ENCODE measurements around the gene NCKAP5. TPM values are rescaled to one million over a fixed set of nuclear protein-coding genes. Genes with fewer than 3 reads are reported as not detected.

NCKAP5 gene
- total RNA-seq, 1 donor from 2014 or later, result 3.9 TPM

- no peak for DNase-seq (ENCODE audit: low spot score)
Observed at GRCh38 chr2:132883430-132883829, 684.8 kb downstream of the NCKAP5 start.

GRCh38 chr2:132881546-132881945, 686.7 kb downstream of the NCKAP5 start:
- DNase-seq (ENCODE audit: low spot score), result no peak

GRCh38 chr2:132877923-132878322, 690.3 kb downstream of the NCKAP5 start:
- DNase-seq (ENCODE audit: low spot score), result no peak

GRCh38 chr2:132876745-132877391, 691.4 kb downstream of the NCKAP5 start:
- DNase-seq (ENCODE audit: low spot score), result no peak

GRCh38 chr2:132875193-132875592, 693.1 kb downstream of the NCKAP5 start:
- DNase-seq (ENCODE audit: low spot score), result no peak

- DNase-seq (ENCODE audit: low spot score), result no peak
Observed at GRCh38 chr2:132873738-132874137, 694.5 kb downstream of the NCKAP5 start.

- no peak for DNase-seq (ENCODE audit: low spot score)
Observed at GRCh38 chr2:132871831-132872230, 696.4 kb downstream of the NCKAP5 start.

GRCh38 chr2:132863961-132864360, 704.3 kb downstream of the NCKAP5 start:
- no peak for DNase-seq (ENCODE audit: low spot score)

GRCh38 chr2:132860220-132860619, 708.0 kb downstream of the NCKAP5 start:
- DNase-seq (ENCODE audit: low spot score), result no peak

GRCh38 chr2:132859590-132859989, 708.7 kb downstream of the NCKAP5 start:
- no peak for DNase-seq (ENCODE audit: low spot score)

GRCh38 chr2:132857319-132857718, 710.9 kb downstream of the NCKAP5 start:
- no peak for DNase-seq (ENCODE audit: low spot score)

- DNase-seq (ENCODE audit: low spot score), result no peak
Observed at GRCh38 chr2:132850688-132851087, 717.6 kb downstream of the NCKAP5 start.

- DNase-seq (ENCODE audit: low spot score), result no peak
Observed at GRCh38 chr2:132849118-132849517, 719.1 kb downstream of the NCKAP5 start.

GRCh38 chr2:132845339-132845738, 722.9 kb downstream of the NCKAP5 start:
- no peak for DNase-seq (ENCODE audit: low spot score)

- DNase-seq (ENCODE audit: low spot score), result no peak
Observed at GRCh38 chr2:132844585-132844984, 723.7 kb downstream of the NCKAP5 start.

- DNase-seq (ENCODE audit: low spot score), result no peak
Observed at GRCh38 chr2:132837769-132838168, 730.5 kb downstream of the NCKAP5 start.

GRCh38 chr2:132830321-132830827, 737.9 kb downstream of the NCKAP5 start:
- DNase-seq (ENCODE audit: low spot score), result no peak

GRCh38 chr2:132825601-132826000, 742.7 kb downstream of the NCKAP5 start:
- DNase-seq (ENCODE audit: low spot score), result no peak

GRCh38 chr2:132824716-132825115, 743.5 kb downstream of the NCKAP5 start:
- DNase-seq (ENCODE audit: low spot score), result no peak

GRCh38 chr2:132816234-132816633, 752.0 kb downstream of the NCKAP5 start:
- no peak for DNase-seq (ENCODE audit: low spot score)

GRCh38 chr2:132815516-132815915, 752.7 kb downstream of the NCKAP5 start:
- DNase-seq (ENCODE audit: low spot score), result no peak

- DNase-seq (ENCODE audit: low spot score), result no peak
Observed at GRCh38 chr2:132814651-132815050, 753.6 kb downstream of the NCKAP5 start.

GRCh38 chr2:132813422-132813821, 754.8 kb downstream of the NCKAP5 start:
- no peak for DNase-seq (ENCODE audit: low spot score)
